Activated CD8-positive, alpha-beta memory T cell treated with anti-CD3 and anti-CD28 coated beads, Interleukin-2, amount 50 U/mL, for 4 hours (primary cell): ENCODE measurements around the gene TIMM23.
"Not testable (repeated sequence)": the region's sequence is repeated elsewhere in the genome, so short reads cannot be mapped to it uniquely, and the experiment has no call there.

Experiments
- DNase-seq: peaks from one replicate; pipeline ENCODE4 v3.0.0-alpha.2; 2020

The TIMM23 gene

GRCh38 chr10:45972106-45972812, at the start of gene TIMM23:
TIMM23 (plus strand) TSS chr10:45972489; CDS start chr10:45972625, 136 bp downstream.
- DNase-seq = peak; percentile 85

- not testable (repeated sequence) for DNase-seq
Measured at GRCh38 chr10:45926790-45927189, 45.5 kb upstream of the TIMM23 start.

DNA sequence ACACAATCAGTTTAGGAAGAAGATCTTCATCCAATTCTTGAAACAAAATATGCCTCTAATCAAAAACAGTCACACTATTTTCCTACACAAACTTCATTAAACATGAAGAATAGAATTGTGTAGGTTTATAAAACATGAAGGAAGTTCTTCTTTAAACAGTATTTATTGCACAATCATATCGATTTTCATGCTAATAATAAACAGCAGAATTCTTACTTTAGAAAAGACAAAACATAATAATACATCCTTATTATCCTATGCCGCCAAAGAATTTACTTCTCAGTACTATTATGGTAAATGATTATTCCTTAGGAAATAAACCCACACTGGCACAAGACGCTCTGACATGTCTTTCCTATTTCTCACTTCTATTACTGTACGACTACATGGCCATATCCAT, 41.0 kb upstream of the TIMM23 start:
- DNase-seq = not testable (repeated sequence)

- DNase-seq = not testable (repeated sequence)
Measured at GRCh38 chr10:45934788-45935187, 37.5 kb upstream of the TIMM23 start.

- not testable (repeated sequence) for DNase-seq
Measured at GRCh38 chr10:45939176-45939697, 33.1 kb upstream of the TIMM23 start.

DNA sequence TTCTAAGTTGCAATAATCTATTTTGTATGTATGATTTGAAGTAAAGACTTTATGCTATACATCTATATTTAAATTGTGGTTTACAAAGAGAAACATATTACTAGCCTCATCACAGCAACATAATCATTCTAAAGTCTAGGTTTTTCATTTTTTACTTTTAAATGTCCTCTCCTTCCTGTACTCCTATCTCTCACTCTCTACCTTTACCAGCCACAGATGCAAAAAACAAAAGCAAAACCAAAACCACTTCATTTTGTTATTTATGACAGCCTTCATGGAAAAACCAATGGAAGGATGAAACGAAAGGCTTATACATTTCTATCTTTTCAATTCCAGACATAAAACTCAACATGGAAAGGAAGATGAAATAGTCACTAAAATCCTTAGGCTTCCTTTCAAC, 31.1 kb upstream of the TIMM23 start:
- DNase-seq = not testable (repeated sequence)

DNA sequence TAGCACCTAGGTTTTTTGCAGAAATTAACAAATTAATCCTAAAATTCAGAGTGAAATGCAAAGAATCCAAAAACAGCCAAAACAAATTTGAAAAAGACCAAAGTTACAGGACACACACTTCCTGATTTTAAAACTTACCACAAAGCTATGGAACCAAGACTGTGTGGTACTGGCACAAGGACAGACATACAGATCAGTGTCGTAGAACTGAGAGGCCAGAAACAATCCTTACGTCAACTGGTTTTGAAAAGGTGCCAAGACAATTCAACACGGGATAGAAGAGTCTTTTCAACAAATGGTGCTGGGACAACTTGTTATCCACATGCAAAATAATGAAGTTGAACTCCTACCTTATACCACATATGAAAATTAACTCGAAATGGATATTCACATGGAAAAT, 26.8 kb upstream of the TIMM23 start:
- DNase-seq = not testable (repeated sequence)

DNA sequence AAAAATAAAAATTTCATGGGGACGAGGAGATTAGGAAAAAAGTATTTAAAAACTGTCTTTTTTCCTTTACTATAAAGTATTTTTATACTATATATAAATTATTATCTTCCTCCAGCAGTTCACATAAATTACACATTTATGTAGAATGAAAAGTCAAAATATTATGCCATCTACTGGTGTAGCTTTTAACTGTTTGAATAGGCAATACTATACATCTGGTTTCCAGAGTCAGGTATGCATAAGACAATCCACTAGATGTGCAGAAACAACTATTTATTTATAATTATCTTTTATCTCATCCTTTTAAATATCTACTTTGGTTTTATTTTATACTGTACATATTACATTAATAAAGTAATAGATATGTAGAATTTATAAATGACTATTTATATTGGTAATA, 24.9 kb upstream of the TIMM23 start:
- DNase-seq = not testable (repeated sequence)

- not testable (repeated sequence) for DNase-seq
Measured at GRCh38 chr10:45948801-45949200, 23.5 kb upstream of the TIMM23 start.

DNA sequence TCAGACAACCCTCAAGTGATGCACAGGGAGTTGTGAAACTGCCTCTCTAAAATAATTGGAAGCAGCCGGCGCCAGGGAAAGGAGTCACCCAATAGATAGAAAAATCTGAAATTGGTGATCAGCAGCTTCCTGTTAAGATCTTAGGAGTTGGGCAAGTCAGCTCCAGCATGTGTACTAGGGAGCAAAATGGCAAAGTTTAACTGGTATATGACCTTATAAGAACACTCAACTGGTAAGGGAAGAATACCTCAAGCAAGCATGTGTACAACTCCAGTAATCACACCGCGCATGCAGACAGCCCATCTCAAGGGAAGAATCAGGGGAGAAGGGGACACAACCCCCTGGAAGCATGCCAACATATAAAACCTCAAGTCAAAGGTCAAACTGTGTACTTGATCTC, 17.9 kb upstream of the TIMM23 start:
- DNase-seq = not testable (repeated sequence)

DNA sequence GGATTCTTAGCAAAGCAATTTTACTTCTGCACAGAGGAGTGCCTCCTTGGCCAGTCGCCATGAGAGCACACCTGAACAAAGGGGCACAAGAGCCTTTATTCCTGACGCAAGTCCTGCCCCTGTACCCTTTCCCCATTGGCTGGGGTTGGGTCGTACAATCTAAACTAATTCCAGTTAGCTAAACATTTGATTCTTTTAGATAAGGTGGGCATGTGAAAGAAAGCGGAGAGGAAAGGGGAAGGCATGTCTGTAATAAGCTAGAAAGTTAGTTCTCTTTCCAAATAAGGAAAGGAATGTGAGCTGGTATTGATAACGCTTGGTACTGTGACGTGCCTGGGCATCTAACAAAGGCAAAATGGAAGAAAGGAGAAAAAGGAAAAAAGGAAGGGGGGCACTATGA, 15.7 kb upstream of the TIMM23 start:
- not testable (repeated sequence) for DNase-seq

GRCh38 chr10:45957928-45958327, 14.4 kb upstream of the TIMM23 start:
- DNase-seq = not testable (repeated sequence)

- not testable (repeated sequence) for DNase-seq
Measured at GRCh38 chr10:45962686-45963452, 9.4 kb upstream of the TIMM23 start.

- DNase-seq = not testable (repeated sequence)
Measured at GRCh38 chr10:45971019-45971418, 1.3 kb upstream of the TIMM23 start.

GRCh38 chr10:45971742-45972105, 565 bp upstream of the TIMM23 start:
- DNase-seq = not testable (repeated sequence)

DNA sequence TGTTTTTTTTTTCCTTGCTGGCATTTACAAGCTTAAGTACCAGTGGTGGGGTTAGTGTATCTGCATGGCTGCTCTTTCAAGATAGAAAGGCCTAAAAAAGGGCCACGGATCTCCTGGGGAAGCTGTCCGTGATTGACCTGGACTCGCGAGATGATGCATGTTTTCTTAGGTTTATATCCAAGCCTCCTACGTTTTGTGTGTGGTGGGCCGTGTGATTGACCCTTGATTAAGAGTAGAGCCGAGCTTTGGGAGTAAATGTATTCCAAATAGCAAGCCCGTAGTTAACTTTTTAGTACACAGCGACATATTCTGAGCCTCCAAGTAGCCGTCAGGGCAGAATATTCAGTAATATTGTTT, 502 bp downstream of the TIMM23 start:
- DNase-seq = not testable (repeated sequence)

GRCh38 chr10:45974041-45974440, 1.8 kb downstream of the TIMM23 start:
- not testable (repeated sequence) for DNase-seq

- not testable (repeated sequence) for DNase-seq
Measured at GRCh38 chr10:45978554-45978953, 6.3 kb downstream of the TIMM23 start.

DNA sequence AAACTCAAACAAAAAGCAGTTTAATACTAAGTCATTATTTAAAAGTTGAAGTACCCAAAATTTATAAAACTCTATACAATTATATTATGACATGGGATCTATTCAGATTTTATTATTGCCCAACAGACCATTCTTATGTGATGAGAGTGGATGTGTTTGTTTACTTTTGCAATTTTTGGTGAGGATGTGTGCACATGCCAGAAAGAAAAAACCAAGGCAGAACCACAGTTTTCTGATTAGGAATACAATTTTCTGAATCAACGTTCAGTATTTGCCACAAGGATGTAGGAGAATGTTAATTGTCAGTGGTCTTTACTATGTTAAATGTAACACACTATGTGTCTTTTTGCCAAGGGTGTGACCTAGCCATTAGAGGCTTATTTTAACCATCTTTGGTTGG, 9.1 kb downstream of the TIMM23 start:
- not testable (repeated sequence) for DNase-seq

DNA sequence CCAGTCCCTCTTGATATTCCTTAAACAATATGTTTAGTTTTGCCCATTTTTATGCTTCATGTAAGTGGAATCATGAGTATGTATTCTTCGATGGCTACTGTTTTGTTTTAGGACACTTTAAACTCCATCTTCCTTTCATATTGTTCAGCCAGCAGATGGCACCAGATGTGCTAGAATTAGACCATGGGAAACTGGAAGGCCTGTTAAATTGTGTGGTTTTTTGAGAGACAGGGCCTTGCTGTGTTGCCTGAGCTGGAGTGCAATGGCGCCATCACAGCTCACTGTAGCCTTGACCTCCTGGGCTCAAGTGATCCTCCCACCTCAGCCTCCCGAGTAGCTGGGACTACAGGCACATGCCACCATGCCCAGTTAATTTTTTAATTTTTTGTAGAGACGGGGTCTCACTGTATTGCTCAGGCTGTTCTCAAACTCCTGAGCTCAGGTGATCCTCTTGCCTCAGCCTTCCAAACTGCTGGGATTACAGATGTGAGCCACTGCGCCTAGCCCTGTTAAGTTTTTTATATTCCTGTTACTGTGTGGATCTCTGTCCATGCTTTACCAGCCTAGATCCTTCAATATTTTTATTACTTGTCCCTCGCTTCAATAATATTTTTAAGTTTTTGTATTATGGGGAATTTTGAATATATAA, 11.4 kb downstream of the TIMM23 start:
- peak; percentile 30 for DNase-seq

DNA sequence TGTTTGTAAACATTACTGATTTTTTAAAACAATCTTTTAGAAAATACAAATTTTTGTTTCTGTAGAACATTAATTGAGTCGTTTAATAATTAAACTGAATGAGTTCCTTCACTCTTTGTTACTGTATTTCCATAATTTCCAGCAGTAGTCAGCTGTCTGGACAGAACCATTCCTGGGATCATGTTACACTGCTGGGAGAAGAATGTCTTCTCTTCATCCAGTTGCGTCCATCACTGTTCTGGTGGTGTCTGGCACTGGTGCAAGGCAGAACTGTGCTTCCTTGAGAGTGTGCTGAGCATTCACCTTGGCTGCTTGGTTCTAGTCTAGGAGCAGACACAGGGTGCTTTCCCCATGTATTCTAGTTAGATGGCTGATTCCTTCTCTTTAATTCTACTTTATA, 12.2 kb downstream of the TIMM23 start:
- not testable (repeated sequence) for DNase-seq

GRCh38 chr10:45985590-45985989, 13.3 kb downstream of the TIMM23 start:
- not testable (repeated sequence) for DNase-seq

GRCh38 chr10:45997557-45997956, 25.3 kb downstream of the TIMM23 start:
- no peak for DNase-seq
